Left kidney (tissue), 2 donors: Measurements from ENCODE around the gene PDE6B. TPM values are rescaled to one million over a fixed set of nuclear protein-coding genes. Genes with fewer than 3 reads are reported as not detected.
A peak's percentile ranks its signal among the peaks of the same experiment; 100 is the strongest.

ENCODE experiments used
- DNase-seq: peaks from one replicate; pipeline ENCODE4 v3.0.0-alpha.2; 2013
- polyA plus RNA-seq: library from polyadenylated mRNA; unstranded; fragments of 120-200 nt; gene quantifications from one replicate; pipeline ENCODE4 v1.2.1, GENCODE V29; 2013; ENCODE audit not compliant: insufficient read length

PDE6B gene
- polyA plus RNA-seq, 1 donor, result 41.4 TPM

DNA sequence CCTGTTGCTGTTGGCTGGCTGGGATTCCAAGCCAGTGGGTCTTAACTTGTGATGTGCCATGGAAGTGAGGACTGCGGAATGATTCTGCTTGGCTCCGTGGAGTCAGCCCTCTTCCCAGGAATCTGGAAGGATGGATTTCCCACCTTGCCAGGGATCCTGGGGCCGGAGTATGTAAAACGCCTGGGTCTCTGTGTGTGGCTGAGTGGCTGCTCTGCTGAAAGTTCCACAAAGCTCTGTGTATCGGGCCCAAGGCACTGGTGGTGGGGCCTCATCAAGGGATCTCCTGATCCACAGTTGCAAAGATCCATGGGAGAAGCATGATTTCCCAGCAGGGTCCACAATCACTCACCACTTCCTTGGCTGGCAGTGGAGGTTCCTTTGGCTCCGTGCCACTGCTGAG, 25.2 kb upstream of the PDE6B start:
- DNase-seq, result no peak

DNA sequence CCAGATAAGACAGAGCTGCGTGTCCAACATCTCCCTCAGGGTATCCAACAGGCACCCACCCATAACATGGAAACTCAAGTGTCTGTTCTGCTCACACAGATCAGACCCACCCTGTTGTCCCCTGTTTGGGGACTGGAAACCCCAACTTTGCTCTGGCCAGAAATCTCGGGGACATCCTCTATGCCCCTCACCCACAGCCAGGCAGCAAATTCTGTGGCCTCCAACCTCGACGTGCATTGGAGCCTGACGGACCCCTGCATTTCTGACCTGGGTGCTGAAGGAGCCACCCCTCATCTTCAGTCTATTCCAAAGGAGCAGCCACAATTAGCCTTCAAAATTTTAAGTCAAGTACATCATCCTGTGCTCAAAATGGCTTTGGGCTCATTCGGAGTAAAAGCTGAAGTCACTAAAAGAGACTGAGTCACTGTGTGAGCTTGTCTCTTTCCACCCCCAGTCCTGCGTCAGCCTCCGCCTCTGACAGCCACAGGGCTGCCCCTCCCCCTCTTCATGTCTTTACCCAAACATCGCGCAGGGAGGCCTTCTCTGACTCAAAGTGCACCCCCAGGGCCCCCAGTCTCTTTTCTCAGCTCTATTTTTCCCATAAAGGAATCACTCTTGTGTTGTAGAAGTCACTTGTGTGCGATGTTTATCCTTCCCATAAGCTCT, 24.4 kb upstream of the PDE6B start:
- no peak for DNase-seq

DNA sequence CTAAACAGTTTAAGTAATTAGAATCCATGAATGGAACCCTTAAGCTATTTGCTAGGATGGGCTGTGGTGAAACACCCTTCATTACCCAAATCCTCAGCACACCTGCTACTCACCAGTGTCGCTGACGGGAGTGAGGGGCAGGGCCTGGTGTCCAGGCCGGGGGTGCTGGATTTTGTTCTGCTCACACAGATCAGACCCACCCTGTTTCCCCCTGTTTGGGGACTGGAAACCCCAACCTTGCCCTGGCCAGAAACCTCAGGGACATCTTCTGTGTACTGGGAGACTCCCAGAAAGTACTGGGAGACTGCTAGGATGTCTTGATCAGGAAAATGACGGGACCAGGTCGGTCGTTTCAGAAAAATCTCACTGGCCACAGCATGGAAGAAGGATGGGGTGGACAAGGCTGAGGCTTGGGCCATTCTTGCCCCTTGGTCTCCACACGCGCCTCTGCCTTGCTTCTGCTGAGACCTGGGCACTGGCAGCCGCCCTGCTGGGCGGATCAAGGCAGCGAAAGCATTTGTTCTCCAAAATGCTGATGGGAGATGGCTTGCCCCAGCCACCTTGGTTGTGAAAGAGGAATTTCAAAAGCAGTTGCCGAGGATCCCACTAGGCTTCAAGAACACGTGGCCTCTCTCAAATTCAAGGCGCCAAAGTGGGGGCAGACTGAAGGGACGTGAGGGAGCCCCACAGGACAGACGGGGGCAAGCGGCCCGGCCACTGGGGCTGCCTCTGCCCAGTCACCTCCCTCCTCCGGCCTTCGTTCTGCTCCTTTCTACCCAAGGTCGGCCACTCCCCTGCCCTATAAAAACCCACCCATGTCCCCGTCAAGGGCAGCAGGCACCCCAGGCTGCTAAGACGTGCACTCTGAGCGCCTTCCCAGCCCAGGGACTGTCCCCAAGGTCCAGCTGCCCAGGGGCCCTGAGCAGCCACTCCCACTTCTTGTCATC, 23.5 kb upstream of the PDE6B start:
- DNase-seq, result no peak

DNA sequence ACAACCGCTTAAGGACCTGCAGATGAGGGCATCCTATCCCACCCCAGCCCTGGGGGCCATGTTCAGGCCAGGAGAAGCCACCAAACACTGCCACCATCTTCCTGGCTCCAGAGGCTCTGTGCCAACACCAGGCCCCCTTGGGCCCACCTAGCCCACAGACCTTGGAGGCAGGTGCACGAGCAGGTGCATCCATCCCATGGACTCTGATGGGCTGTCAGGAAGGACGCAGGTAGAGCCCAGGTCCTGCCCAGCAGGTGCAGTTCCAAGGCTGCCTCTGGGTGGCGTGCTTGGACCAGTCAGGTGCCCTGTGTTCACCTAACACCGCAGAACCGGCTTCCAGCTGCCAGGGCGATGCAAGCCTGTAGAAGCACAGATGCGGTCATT, 22.8 kb upstream of the PDE6B start:
- peak; percentile 67 for DNase-seq

DNA sequence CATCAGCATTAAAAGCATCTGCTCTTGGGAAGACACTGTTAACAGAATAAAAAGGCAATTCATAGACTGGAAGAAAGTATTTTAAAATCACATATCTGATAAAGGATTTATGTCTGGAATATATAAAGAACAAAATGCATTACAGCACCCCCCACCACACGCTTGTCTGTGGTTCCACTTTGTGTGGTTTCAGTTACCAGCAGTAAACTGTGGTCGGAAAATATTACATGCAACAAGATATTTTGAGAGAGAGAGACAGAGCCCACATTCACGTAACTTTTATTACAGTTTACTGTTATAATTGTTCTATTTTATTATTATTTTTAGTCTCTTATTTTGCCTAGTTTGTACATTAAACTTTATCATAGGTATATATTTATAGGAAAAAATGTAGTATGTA, 21.2 kb upstream of the PDE6B start:
- no peak for DNase-seq

DNA sequence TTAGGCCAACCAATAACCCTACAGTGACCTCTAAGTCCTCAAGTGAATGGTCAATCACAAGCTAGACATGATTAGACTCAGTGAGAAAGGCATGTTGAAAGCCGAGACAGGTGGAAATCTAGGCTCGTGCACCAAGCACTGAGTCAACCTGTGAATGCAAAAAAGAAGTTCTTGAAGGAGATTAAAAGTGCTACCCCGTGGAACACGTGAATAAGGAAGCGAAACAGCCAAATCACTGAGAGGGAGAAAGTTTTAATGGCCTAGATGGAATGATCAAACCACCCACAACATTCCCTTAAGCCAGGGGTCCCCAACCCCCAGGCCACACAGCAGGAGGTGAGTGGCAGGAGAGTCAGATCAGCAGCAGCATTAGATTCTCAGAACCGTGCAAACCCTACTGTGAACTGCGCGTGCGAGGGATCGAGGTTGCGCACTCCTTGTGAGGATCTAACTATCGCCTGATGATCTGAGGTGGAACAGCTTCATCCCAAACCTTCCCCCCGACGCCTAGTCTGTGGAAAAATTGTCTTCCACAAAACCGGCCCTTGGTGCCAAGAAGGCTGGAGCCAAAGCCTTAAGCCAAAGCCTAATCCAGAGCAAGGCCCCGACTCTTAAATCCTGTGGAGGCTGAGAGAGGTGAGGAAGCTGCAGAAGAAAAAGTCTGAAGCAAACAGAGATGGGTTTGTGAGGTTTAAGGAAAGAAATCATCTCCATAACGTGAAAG, 19.5 kb upstream of the PDE6B start:
- no peak for DNase-seq

DNA sequence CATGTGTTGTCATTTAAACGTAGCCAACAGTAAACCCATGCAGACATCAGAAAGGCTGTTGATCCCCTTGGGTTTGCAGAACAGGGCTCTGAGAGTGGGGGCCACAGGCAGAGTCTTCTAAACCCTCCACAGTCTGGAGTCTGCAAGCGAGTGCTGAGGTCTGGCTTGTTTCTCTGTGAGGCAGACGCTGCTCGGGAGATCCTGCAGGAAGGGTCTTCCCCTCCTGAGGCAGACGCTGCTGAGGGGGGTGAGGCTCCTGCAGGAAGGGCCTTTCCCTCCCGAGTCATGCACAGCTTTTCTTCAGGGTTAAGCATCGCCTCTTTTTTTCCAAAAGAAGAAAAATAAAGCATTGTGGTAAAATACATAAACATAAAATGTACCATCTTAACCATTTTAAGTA, 17.1 kb upstream of the PDE6B start:
- DNase-seq, result no peak

DNA sequence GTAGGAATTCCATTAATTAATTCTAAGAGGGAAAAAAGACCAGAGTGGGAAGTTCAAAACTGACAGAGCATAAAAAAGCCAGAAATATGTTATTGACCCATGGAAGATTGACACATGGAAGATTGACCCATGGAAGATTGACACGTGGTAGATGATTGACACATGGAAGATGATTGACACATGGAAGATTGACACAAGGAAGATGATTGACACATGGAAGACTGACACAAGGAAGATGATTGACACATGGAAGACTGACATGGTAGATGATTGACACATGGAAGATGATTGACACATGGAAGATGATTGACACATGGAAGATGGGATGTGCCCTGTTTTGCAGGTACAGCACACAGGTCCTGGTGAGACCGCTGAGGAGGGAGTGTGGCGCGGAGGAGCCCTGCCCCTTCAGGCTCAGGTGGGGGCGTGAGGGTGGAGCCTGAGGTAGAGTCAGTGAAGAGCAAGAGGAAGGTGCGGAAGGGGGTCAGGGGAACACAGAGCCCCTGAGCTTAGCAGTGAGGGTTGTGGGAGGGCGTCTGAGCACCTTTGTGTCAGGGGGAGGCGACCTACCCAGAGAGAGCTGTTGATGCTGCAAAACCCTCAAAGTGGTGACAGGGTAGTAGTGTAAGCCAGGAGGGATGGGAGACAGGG, 15.8 kb upstream of the PDE6B start:
- no peak for DNase-seq

DNA sequence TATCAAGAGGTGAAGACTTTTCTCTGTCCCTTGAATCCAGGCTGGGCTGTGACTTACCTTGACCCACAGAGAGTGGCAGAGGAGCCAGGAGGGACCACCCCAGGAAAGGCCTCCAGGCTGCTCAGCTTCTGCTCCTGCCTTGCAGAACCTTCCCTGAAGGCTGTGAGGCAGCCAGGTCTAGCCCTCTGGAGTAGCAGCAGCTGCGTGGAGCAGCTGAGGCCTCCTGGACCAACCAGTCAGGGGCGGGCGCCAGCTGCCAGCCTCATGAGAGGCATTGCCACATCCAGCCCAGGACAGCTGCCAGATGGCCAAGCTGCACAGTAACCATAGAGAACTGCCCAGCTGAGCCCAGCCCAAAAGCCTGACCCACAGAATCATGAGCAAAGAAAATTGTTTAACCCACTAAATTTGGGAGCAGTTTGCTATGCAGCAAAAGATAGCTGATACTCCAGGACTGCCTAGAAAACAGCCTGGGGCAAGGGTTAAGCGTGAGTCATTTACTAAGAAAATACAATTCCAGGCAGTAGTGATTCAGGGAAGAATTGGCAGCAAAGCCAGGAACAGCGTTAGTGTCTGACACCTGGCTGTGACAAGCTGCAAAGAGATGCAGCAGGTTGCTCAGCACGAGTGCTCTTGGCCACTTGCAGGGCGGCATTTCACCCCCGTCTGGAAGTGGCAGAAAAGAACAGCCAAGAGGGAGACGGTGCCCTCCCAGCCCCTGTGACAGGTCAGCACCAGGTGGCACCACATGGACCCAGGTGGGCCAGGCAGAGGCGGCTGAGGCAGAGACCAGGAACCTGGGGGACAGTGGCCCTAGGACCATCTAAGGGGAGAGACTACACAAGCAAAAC, 14.7 kb upstream of the PDE6B start:
- no peak for DNase-seq

DNA sequence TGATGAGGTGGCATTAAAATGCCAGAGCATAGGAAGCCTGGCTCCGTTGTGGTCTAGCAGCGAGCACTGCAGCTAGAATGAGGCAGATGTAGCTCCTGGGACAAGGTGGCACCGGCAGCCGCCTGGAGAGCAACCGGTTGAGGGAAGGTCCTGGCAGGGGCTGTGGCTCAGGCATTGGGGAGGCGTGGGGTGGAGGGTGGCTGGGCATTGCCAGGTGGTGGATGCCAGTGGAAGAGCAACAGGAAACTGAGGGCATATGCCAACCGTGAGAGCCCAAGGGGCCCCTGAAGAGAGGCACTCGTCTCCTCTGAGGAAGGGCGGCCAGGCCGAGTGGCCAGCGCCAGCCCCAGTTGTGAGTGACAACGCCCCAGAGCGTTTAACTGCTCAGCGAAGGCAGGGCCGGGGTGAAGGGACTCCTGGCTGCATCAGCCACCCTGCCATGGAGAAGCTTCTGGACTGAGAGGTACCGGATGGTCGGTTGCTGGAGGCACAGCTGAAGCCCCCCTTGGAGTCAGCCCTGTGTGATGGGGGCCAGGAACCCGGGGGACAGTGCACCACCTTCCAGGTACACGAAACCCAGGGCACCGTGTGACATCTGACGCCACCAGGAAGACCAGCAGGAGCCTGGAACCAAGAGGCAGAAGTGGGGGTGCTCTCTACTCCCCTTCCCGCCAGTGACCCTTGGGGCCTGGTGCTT, 13.2 kb upstream of the PDE6B start:
- no peak for DNase-seq

DNA sequence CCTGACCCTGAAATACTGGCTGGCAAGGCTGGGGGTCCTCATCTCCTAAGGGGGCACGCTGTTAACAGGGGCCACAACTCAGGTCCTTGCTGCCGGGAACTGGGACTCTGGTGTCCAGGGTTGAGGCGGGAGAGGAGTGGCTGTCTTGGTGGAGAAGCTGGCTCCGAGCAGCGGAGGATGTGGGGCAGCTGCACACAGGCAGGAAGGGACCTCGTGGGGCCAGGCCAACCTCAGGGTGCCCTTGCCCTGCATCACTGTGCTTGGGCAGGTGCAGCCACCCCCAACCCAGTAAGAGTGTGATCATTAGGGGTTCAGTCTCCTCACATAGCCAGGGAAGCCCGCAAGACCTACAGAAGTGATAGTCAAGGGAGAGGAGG, 12.6 kb upstream of the PDE6B start:
- DNase-seq, result no peak

DNA sequence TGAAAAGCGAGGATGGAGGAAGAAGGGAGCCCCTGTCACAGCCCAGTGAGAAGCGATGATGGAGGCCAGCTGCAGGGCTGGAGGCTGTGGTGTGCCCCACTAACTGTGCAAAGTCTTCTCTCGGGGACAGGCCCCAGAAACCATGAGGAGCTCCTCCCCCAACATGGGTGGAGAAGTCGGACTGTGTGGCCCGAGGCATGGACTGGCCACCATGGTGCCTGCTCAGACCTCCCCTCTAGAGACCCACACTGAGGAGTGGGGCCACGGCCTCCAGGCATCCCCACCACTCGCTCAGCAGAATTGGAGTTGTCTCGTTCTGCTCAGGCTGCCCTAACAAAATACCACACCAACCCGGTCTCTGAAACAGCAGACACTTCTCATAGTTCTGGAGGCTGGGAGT, 12.2 kb upstream of the PDE6B start:
- no peak for DNase-seq

DNA sequence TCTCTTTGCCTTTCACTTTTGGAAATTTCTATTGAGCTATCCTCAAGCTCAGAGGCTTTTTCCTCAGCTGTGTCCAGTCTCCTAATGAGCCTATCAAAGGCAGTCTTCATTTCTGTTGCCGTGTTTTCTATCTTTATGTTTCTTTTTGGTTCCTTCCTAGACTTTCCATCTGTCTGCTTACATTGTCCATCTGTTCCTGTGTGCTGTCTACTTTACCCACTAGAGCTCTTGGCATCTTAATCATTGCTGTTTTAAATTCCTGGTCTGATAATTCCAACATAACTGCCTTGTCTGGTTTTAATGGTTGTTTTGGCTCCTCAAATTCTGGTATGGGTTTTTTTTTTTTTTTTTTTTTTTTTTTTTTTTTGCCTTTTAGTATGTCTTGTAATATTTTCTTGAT, 9.3 kb upstream of the PDE6B start:
- DNase-seq, result no peak

DNA sequence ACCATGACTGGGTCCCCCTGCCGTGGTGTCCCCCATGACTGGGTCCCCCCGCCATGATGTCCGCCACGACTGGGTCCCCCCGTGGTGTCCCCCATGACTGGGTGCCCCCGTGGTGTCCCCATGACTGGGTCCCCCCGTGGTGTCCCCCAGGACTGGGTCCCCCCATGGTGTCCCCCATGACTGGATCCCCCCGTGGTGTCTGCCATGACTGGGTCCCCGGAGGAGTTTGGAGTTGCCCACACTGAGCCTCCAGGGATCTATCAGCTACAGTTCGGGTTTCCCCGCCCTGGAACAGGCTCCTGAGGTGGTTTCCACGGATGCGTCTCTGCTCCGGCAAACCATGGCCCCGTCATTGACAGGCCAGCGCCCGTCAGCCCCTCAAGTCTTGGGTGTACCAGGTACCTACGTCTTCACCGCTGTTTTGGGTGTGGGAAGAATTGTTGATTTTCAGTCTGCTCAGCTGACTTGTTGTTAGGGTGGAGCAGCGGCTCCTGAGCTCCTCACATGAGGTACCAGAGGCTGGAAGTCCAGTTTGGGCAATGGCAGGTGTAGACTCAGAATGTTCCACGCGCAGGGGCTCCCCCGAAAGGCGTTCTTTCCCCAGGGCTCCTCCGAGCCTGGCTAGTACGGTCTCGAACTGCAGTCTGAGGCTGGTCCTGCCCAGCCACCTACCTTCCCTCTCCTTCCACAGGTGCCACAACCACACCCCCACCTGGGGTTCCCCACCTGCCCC, 8.3 kb upstream of the PDE6B start:
- no peak for DNase-seq

DNA sequence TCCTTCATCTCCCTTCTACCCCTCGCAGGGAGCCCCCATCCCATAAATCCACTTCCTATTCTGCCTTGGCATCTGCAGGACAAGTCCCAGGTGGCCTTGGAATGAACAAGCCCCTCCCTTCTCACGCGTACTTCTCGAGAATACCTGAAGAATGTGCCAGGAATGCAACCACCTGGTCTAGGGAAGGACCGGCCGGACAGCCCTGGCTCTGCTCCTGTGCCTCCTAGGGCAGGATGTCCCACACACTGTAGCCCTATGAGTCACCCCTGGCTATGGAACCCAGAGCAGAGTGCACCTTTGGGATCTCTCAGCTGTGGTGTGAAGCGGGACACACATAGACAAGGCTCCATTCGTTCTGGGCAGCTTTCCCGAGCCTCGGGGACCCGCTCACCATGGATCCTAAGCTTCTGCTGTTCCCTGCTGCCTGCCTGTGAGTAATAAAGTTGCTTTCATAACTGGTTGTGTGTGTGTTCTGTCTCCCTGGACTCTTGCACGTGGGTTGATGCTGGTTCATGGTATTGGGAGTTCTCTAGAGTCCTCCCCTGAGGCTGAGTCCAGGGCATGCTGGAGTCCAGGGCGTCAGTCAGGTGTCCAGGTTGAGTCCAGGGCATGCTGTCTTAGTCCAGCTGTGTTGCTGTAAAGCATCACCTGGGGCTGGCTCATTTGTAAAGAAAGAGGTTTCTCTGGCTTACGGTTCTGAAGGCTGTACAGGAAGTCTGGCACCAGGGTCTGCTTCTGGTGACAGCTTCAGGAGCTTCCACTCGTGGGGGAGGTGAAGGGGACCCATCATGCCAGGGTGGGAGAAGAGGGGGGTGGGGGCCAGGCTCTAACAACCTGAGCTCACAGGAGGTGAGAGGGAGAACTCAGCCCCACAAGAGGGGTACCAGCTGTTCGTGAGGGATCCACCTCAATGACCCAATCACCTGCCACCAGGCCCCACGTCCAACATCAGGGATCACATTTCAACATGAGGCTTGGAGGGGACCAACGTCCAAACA, 7.4 kb upstream of the PDE6B start:
- DNase-seq, result no peak

DNA sequence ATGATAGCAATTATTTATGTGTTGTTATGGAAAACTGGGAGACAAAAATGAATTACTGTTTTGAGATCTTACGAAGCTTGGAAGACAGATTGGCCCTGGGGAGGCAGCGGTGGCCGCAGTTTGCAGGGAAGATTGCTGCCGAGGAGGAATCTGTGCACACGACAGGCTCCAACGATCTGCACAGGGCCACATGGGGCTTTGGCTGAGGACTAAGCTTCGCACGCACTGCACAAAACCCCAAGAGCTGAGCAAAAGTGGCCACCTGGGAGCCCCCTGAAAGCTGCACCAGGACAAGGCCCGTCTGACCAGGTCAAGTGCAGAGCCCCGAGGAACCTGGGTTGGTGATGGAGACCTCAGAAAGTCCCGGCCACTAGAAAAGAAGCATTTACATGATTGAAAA, 5.2 kb upstream of the PDE6B start:
- no peak for DNase-seq

DNA sequence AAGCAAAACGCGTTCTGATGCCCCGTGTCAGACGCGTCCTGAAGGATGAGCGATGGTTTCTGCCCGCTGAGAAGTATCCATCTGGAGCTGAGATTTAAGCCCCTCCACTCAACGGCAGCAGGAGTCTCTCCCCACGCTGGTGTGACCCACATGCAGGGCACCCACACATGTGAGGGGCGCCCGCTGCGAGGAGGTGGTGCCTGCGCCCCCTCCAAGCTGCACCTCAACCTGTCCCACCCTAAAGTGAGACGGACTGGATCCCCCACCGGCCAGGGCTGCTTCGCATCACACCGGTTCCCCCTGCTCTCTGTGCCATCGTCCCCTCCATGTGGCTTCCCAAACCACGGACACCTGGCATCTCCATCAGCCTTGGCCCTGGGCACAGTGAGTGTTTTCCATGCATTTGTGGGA, 4.5 kb upstream of the PDE6B start:
- DNase-seq, result no peak

DNA sequence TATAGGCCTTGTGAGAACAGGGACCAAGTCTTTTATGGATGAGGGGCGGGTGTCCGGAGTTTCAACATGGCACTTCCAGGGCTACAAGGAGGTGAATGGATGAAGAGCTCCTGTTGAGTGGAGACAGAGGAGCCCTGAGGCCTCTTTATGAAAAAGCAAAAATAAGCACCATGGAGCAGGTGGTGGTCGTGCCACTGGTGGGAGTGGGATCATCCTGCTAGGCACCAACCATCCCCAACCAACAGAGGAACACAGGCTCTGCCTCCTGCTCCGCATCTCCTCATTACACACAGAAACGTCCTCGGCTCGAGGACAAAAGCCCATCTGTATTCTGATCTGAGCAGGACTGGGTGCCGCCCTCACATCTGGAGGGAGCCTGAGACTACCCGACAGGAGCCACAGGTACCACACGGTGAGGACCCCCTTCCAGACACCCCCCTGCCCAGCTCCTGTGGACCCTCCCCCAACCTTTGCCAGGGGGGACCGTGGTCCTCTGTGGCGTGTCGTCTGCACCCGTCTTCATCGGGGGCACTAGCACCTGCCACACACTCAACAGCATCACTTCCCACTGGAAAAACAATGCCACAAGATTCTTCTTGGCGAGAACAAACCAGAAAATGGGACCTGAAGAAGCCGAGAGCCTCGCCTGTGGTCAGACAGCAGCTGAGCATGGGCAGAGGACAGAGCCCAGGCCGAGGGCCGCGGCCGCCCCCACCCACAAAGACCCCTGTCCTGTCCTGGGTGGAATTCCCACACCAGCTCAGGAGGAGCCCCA, 3.9 kb upstream of the PDE6B start:
- DNase-seq, result no peak
